GM21529 (cell line): ENCODE measurements around the gene NCAM2.

ENCODE experiments used
- ATAC-seq: cut with Tn5 transposase; IDR thresholded peaks from one replicate; pipeline ENCODE4 v1.9.1; 2021; ENCODE audit not compliant: unreplicated experiment

Gene NCAM2

GRCh38 chr21:21406921-21407320, 408.7 kb downstream of the NCAM2 start:
- no peak for ATAC-seq

GRCh38 chr21:21412096-21412495, 413.9 kb downstream of the NCAM2 start:
- ATAC-seq: no peak

- no peak for ATAC-seq
Measured at GRCh38 chr21:21415741-21416140, 417.5 kb downstream of the NCAM2 start.

- no peak for ATAC-seq
Measured at GRCh38 chr21:21434944-21435343, 436.7 kb downstream of the NCAM2 start.

GRCh38 chr21:21436012-21436534, 437.9 kb downstream of the NCAM2 start:
- no peak for ATAC-seq

- no peak for ATAC-seq
Measured at GRCh38 chr21:21439761-21440160, 441.6 kb downstream of the NCAM2 start.

GRCh38 chr21:21457077-21457476, 458.9 kb downstream of the NCAM2 start:
- no peak for ATAC-seq

- ATAC-seq: no peak
Measured at GRCh38 chr21:21458124-21458631, 460.0 kb downstream of the NCAM2 start.

- ATAC-seq: no peak
Measured at GRCh38 chr21:21460979-21461378, 462.8 kb downstream of the NCAM2 start.

- no peak for ATAC-seq
Measured at GRCh38 chr21:21463456-21463855, 465.2 kb downstream of the NCAM2 start.

GRCh38 chr21:21464684-21465083, 466.5 kb downstream of the NCAM2 start:
- no peak for ATAC-seq

- ATAC-seq: no peak
Measured at GRCh38 chr21:21466752-21467151, 468.5 kb downstream of the NCAM2 start.

GRCh38 chr21:21468003-21468402, 469.8 kb downstream of the NCAM2 start:
- ATAC-seq: no peak

- ATAC-seq: no peak
Measured at GRCh38 chr21:21481239-21481638, 483.0 kb downstream of the NCAM2 start.

- ATAC-seq: no peak
Measured at GRCh38 chr21:21508859-21509258, 510.6 kb downstream of the NCAM2 start.

- ATAC-seq: no peak
Measured at GRCh38 chr21:21530680-21531079, 532.5 kb downstream of the NCAM2 start.

- no peak for ATAC-seq
Measured at GRCh38 chr21:21547368-21547953, 549.3 kb downstream of the NCAM2 start.

- ATAC-seq: no peak
Measured at GRCh38 chr21:21559285-21560045, 561.3 kb downstream of the NCAM2 start.
